SU-DHL-6 (cell line): ENCODE results near the gene HOXB7.

Experiments
- H2AFZ ChIP-seq: fragments of 200-600 bp; sonication (generic); 2 replicates; pipeline ENCODE4 v1.6.1; 2014; ENCODE audit warnings: low read depth, mild to moderate bottlenecking, moderate library complexity, mixed read lengths, antibody characterized with exemption, low read length; ENCODE audit not compliant: severe bottlenecking
- H3F3A ChIP-seq: fragments of 200-600 bp; shearing (Covaris generic); 2 replicates; pipeline ENCODE4 v1.6.0; 2016; ENCODE audit warnings: antibody characterized with exemption, mild to moderate bottlenecking; ENCODE audit not compliant: insufficient read depth
- H3K27ac ChIP-seq: fragments of 200-600 bp; sonication (generic); 2 replicates; pipeline ENCODE4 v1.5.1; 2016; ENCODE audit warnings: low read depth, mild to moderate bottlenecking, low read length, moderate library complexity, mixed read lengths
- H3K27me3 ChIP-seq: fragments of 200-600 bp; sonication (generic), shearing (Covaris generic); 2 replicates; pipeline ENCODE4 v1.6.0; 2014; ENCODE audit warnings: mild to moderate bottlenecking, low read length
- H3K36me3 ChIP-seq: fragments of 200-600 bp; sonication (generic); 2 replicates; pipeline ENCODE4 v1.6.1; 2014; ENCODE audit warnings: mild to moderate bottlenecking, low read length, mixed read lengths
- H3K4me2 ChIP-seq: fragments of 300-600, 200-600 bp; shearing (Covaris generic), sonication (generic); 2 replicates; pipeline ENCODE4 v1.6.0; 2014; ENCODE audit warnings: low read length, low read depth, mild to moderate bottlenecking; ENCODE audit not compliant: poor library complexity, severe bottlenecking
- H3K4me3 ChIP-seq: fragments of 200-600 bp; sonication (generic); 2 replicates; pipeline ENCODE4 v1.5.1; 2014; ENCODE audit warnings: antibody characterized with exemption, low read length, mild to moderate bottlenecking, mixed read lengths; ENCODE audit not compliant: insufficient read depth, poor library complexity, severe bottlenecking
- H3K79me2 ChIP-seq: fragments of 200-600 bp; sonication (generic); 2 replicates; pipeline ENCODE4 v1.6.1; 2014; ENCODE audit warnings: mild to moderate bottlenecking, low read length, moderate library complexity; ENCODE audit not compliant: insufficient read depth
- H3K9ac ChIP-seq: fragments of 200-600 bp; sonication (generic); 2 replicates; pipeline ENCODE4 v1.7.0; 2014; ENCODE audit warnings: mild to moderate bottlenecking, low read length
- H3K9me2 ChIP-seq: fragments of 200-600 bp; sonication (generic); replicated peaks from 2 replicates; pipeline ENCODE4 v1.6.1; 2014; ENCODE audit warnings: low read length; ENCODE audit not compliant: insufficient read depth
- H3K9me3 ChIP-seq: fragments of 200-600 bp; sonication (generic); 2 replicates; pipeline ENCODE4 v1.6.1; 2014; ENCODE audit warnings: low read length, mixed read lengths; ENCODE audit not compliant: insufficient read depth
- H4K20me1 ChIP-seq: fragments of 200-600 bp; sonication (generic); 2 replicates; pipeline ENCODE4 v1.6.1; 2014; ENCODE audit warnings: low read depth, mild to moderate bottlenecking, antibody characterized with exemption, low read length, moderate library complexity, mixed read lengths
- EZH2phosphoT487 ChIP-seq: fragments of 200-600 bp; sonication (generic), shearing (Covaris generic); conservative IDR thresholded peaks from 2 replicates; pipeline ENCODE4 v1.6.1; 2018; ENCODE audit warnings: mild to moderate bottlenecking, antibody characterized with exemption, low read length, moderate library complexity, mixed read lengths
- TF ChIP-seq, protein P1 (sequence below): fragments of 200-600 bp; sonication (generic); IDR thresholded peaks from one replicate; pipeline ENCODE4 v1.5.1; 2017; ENCODE audit warnings: antibody characterized with exemption, mild to moderate bottlenecking, low read length, moderate library complexity; ENCODE audit not compliant: insufficient read depth, poor library complexity, severe bottlenecking

HOXB7 gene

DNA sequence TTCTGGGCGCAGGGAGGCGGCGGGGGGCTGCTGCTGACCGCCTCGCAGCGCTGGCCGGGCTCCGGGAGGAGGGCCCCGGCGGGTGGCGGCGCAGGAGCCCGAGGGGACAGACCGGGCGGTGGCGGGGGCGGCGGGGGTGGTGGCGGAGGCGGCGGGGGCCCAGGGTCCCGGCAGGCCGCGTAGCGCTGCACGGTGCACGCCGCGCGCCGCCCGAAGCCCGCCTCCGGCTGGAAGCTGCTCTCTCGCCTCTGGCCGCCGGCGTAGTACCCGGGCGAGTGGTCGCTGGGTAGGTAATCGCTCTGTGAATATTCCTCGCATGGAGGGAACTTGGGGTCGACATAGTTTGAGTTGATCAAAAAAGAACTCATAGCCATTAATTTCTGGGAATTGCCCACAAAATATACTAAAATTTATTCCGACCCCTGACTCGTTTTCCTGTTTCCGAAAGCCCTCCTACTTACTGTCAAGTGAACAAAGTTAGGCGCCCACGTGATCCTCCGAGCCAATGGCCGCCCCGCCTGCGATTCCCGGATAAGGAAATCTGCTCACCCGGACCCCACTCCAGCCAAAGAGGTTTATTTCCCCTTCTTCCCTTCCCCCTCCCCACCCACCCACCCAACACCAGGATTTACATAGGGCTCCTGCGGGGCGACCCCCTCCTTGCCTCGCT lies 32.7 kb downstream of the HOXB7 start, which contains the start of gene HOXB4:
Gene HOXB4 (minus strand): TSS at position 405 of the 670 bp plus-strand sequence. CDS start 31 bp downstream, at position 374.
- H3K27me3 ChIP-seq = no peaks in the 10 kb centered on the region
- H3K9me3 ChIP-seq = no peaks in the 10 kb centered on the region
- H3K4me3 ChIP-seq = peak within 1 kb of the TSS; percentile 65
- peak within 1 kb of the TSS; percentile 57 for H3K9ac ChIP-seq
- H4K20me1 ChIP-seq = no peaks in the 10 kb centered on the region
- no peaks in the 10 kb centered on the region for H3F3A ChIP-seq
- no peaks in the 10 kb centered on the region for H3K36me3 ChIP-seq
- no peak within 1 kb of the TSS for H3K27ac ChIP-seq
- H2AFZ ChIP-seq = peak within 1 kb of the TSS; percentile 85
- TF ChIP-seq, protein P1, sequence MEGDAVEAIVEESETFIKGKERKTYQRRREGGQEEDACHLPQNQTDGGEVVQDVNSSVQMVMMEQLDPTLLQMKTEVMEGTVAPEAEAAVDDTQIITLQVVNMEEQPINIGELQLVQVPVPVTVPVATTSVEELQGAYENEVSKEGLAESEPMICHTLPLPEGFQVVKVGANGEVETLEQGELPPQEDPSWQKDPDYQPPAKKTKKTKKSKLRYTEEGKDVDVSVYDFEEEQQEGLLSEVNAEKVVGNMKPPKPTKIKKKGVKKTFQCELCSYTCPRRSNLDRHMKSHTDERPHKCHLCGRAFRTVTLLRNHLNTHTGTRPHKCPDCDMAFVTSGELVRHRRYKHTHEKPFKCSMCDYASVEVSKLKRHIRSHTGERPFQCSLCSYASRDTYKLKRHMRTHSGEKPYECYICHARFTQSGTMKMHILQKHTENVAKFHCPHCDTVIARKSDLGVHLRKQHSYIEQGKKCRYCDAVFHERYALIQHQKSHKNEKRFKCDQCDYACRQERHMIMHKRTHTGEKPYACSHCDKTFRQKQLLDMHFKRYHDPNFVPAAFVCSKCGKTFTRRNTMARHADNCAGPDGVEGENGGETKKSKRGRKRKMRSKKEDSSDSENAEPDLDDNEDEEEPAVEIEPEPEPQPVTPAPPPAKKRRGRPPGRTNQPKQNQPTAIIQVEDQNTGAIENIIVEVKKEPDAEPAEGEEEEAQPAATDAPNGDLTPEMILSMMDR = no peak
- TF ChIP-seq EZH2phosphoT487 = no peak
- no peaks in the 10 kb centered on the region for H3K79me2 ChIP-seq
- H3K9me2 ChIP-seq = no peaks in the 10 kb centered on the region
- H3K4me2 ChIP-seq = peak within 1 kb of the TSS; percentile 63

DNA sequence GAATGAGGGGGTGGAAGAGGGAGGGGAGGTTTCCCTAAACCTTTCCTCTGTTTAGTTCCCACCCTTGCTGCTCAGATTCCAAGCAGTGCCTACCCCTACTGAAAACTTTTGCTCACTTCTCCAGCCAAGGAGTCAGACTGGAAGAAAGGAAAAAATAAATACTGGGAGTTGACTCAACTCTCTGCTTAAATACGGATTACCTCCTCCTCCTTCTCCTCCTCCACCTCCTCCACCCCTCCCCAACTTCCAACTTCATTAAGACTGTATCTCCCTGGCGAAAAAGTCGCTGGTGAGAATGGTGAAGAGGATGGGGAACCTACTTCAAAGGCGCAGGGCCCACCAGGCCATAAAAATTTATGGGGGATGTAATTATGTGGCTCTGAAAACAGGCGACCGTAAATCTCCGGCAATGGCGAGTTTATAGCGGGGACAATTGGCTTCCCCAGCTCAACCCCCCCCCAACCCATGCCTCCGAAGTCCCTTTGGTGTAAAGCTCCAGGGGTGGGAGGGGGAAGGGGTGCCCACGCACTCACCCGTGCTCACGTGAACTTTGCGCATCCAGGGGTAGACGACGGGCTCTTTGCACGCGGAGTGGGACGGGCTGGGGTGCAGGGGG lies 33.4 kb downstream of the HOXB7 start:
- Histone ChIP-seq H3K4me3 (peak overlapping the region; percentile 55), H2AFZ (peak overlapping the region; percentile 25), H3K9ac (peak overlapping the region; percentile 57), H3K27ac (no peak overlapping the region), H3F3A (no peaks in the 10 kb centered on the region), H3K4me2 (peak overlapping the region; percentile 63), H3K27me3 (no peaks in the 10 kb centered on the region), H4K20me1 (no peaks in the 10 kb centered on the region), H3K9me3 (no peaks in the 10 kb centered on the region), H3K9me2 (no peaks in the 10 kb centered on the region), H3K36me3 (no peaks in the 10 kb centered on the region), H3K79me2 (no peaks in the 10 kb centered on the region)
- no peak for TF ChIP-seq EZH2phosphoT487
- TF ChIP-seq, protein P1 = no peak

DNA sequence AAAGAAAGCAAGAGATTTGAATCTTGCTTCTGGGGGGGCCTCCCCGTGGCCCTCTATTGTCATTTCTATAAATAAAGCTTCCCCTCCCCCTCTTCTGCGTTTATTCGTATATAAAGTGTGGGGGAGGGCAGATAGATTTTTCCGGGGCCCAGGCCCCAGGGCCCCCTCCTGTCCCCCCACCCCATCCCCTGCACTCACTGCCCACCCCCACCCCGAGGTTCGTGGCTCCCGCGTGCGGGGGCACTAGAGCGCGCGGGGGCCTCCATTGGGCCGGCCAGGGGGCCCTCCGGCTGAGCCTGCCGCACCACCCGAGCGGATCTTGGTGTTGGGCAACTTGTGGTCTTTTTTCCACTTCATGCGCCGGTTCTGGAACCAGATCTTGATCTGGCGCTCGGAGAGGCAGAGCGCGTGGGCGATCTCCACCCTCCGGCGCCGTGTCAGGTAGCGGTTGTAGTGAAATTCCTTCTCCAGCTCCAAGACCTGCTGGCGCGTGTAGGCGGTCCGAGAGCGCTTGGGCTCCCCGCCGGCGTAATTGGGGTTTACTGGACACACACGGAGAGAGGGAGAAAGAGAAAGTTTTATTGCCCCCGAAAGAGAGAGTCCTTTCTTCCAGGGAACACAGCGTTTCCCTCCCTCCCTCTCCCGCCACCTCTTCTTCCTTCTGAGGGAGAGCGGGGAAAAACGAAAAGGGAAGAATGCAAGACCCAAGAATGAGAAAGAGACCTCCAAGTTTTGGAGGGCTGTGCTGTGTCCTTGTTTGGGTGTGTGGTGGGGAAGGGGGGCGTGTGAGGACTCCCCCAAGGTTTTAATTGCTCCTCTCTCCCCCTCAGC lies 34.1 kb downstream of the HOXB7 start:
- Histone ChIP-seq H3K27ac (no peak overlapping the region), H3K4me3 (no peak overlapping the region), H4K20me1 (no peaks in the 10 kb centered on the region), H3K9me3 (no peaks in the 10 kb centered on the region), H3K9ac (peak overlapping the region; percentile 57; the same call in 1 of the 2 replicates), H2AFZ (no peak overlapping the region), H3K79me2 (no peaks in the 10 kb centered on the region), H3F3A (no peaks in the 10 kb centered on the region), H3K36me3 (no peaks in the 10 kb centered on the region), H3K4me2 (peak overlapping the region; percentile 63), H3K9me2 (no peaks in the 10 kb centered on the region), H3K27me3 (no peaks in the 10 kb centered on the region)
- TF ChIP-seq, protein P1 = no peak
- no peak for TF ChIP-seq EZH2phosphoT487
